HPDE6-E6E7 (cell line): ENCODE results near the gene PPM1G.

Experiments
- DNase-seq: peaks from one replicate; pipeline ENCODE4 v3.0.0; 2011; ENCODE audit warnings: missing footprints; ENCODE audit errors: extremely low spot score

The PPM1G gene

DNA sequence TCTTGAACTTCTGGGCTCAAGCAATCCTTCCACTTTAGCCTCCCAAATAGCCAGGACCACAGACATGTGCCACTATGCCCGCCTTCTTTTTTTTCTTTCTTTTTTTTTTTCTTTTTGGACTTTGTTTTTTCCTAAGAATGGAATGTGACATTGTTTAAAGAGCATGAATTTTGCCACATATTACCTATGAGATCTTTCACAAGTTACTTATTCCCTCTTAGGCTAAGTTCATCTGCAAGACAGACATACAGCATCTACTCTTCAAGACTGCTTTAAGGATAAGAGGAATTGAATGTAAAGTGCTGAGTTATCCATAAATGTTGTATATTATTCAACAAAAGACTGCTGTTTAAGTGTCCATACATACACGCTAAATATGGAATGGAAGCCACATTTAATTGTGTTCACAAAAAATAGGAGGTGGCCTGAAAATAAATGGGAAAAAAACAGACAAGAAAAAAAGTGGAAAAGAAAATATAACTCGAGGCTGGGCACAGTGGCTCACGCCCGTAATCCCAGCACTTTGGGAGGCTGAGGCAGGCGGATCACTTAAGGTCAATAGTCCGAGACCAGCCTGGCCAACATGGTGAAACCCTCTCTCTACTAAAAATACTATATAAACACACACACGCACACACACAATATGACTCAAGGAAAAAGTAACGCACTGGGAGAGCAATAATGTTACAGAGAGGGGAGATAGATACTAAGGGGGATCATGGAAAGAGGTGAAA, 3.2 kb upstream of the PPM1G start:
- DNase-seq: no peak

- DNase-seq: peak; percentile 14
Measured at GRCh38 chr2:27408601-27409320, 630 bp downstream of the PPM1G start.

DNA sequence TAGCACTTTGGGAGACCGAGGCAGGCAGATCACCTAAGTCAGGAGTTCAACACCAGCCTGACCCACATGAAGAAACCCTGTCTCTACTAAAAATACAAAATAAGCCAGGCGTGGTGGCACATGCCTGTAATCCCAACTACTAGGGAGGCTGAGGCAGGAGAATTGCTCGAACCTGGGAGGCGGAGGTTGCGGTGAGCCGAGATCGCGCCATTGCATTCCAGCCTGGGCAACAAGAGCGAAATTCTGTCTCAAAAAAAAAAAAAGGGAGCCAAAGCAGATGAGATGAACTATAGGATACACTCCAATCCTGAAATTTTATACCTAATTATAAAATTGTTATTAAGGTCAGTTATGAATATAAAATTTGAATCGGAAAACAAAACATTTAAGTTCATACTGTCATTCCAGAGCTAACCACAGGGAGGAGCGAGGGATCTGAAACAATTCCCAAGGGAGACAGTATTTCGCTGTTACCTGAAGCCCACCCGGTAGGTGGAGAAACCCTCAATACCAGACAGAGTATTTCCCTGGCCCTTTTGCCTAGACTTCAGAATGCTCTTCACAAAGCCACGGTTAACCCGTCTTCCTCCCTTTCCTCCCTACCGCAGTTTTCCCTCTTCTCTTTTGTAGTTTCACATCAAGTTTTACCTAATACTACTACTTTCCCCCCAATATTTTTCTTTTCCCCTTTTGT, 1.4 kb downstream of the PPM1G start:
- peak; percentile 38 for DNase-seq

- DNase-seq: no peak
Measured at GRCh38 chr2:27400348-27401135, 8.8 kb downstream of the PPM1G start.

DNA sequence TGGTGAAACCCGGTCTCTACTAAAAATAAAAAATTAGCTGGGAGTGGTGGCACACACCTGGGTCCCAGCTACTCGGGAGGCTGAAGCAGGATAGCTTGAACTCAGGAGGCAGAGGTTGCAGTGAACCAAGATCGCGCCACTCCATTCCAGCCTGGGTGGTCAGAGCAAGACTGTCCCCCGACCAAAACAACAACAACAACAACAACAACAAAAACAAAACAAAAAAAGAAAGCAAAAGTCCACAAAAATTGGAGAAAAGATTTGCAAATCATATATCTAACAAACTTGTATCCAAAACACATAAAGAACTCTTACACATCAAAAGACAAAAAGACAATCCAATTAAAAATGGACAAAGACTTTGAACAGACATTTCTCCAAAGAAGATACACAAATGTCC, 10.4 kb downstream of the PPM1G start:
- no peak for DNase-seq

GRCh38 chr2:27393225-27393624, 16.2 kb downstream of the PPM1G start:
- DNase-seq: no peak

- no peak for DNase-seq
Measured at GRCh38 chr2:27390822-27391679, 18.3 kb downstream of the PPM1G start.

GRCh38 chr2:27381577-27382181, 27.7 kb downstream of the PPM1G start:
- no peak for DNase-seq

- DNase-seq: peak; percentile 98
Measured at GRCh38 chr2:27380626-27381545, 28.5 kb downstream of the PPM1G start, which contains the start of gene ZNF513. ZNF513 (minus strand) TSS chr2:27380734; CDS start chr2:27380526, 208 bp downstream.

DNA sequence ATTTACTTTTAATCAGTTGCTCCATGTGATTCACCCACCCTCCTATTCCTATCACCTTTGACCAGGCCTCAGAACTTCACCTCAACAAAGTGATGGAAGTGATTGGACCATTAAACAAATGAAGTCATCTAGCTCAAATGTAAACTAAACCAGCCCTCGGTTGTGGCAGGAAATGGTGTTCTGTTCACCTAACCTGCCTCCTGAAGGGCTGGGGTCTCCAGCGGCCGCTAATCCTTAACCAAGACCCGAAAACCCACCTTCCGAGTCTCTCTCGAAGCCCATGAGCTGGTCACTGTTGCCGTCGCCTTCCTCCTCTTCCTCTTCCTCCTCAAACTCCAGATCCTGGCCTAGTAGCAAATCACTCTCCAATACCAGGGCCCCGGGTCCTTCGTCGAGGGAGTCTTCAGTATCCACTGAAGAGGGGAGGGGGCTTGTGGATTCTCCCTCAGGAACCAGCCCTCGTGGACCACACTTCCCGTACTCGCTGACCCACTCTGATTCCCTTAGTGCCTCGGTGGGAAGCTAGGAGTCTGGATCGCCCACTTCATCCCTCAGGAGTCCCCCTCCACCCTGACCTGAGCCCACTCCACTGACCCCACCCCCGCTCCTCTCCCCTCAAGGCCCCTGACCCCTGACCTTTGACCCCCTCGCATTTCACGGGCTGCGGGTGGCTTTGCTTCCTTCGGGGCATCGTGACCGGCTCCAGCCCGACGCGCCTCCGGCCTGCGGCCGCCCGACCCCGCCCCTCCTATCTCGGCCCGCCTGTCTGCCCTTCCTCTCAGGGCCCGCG, 29.4 kb downstream of the PPM1G start:
- DNase-seq: peak; percentile 44

DNA sequence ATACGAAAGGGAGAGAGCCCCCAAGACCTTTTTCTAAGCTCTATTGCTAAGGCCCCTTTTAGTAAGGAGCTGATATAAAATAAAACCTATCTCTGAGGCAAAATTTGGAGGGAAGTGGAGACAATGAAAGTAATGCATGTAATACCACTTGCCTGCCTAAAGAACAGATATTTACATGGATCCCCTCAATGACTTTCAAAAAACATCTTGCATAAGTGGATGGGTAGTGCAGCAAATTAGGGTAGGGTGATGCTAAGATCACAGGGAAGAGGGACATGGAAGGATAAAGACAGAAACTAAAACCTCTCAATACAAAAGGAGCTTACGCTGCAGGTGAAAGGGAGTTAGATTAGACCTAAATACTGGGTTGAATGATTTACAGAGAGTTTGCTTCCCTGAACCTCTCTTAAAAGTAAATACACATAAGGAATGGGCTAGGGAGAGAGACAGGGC, 30.0 kb downstream of the PPM1G start:
- DNase-seq: no peak

GRCh38 chr2:27378809-27379290, 30.5 kb downstream of the PPM1G start:
- no peak for DNase-seq

- no peak for DNase-seq
Measured at GRCh38 chr2:27378096-27378808, 31.1 kb downstream of the PPM1G start.

DNA sequence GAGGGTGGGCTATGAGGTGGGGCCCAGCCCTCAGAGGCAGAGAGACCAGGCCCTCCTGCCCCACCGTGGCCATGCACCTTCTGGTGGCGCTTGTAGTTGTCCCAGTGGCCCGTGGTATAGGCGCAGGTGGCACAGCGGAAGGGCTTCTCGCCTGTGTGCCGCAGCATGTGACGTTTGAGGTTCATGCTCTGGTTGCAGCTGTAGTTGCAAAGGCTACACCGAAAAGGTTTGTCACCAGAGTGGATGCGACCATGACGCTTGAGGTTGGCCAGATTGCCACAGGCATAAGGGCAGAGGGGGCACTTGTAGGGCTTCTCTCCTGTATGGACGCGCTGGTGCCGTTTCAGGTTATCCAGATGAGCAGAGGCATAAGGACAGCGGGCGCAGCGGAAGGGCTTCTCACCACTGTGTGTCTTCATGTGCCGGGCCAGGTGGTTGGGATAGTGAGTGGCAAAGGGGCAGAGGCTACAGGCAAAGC, 31.7 kb downstream of the PPM1G start:
- no peak for DNase-seq

- DNase-seq: no peak
Measured at GRCh38 chr2:27376866-27377617, 32.3 kb downstream of the PPM1G start.

DNA sequence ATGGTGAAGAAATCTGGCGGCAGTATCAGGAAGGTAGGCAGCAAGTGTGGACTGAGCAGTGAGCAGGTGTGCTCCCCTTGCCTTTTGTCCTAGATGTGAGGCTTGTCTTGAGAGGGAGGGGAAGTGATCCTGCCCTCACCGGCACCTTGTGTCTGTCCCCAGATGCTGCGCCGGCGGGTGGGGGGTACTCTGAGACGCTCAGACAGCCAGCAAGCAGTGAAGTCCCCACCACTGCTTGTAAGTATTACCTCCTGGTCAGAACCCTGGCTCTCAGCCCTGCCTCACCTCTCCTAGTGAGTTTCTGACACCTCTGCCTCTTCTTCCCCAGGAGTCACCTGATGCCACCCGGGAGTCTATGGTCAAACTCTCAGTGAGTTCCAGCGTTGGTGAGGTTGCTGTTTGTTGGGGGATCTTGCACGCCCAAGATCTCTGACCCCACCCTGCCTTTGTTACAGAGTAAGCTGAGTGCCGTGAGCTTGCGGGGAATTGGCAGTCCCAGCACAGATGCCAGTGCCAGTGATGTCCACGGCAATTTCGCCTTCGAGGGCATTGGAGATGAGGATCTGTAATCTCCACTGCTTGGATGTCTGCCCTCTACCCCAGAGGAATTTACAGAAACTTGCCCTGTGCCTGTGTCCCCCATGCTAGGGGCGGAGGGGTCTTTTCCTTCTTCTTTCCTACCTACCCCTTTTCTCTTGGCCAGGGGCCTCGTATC, 33.1 kb downstream of the PPM1G start:
- DNase-seq: no peak
